T-cell (primary cell): ENCODE measurements around the gene INPP5E. TPM values are rescaled to one million over a fixed set of nuclear protein-coding genes. Genes with fewer than 3 reads are reported as not detected.

Experiments used
- ATAC-seq, 4 experiments: fragments of 200-7000 bp in 3 of 4; fragments of 150-1000 bp in 1 of 4; cut with Tn5 transposase; replicated peaks in 1 of 4; 1 replicate in 3 of 4; 2 replicates in 1 of 4; pipeline ENCODE4 v1.10.0; 2021; ENCODE audit warnings: moderate library complexity in 3 of 4, mild to moderate bottlenecking in 2 of 4, moderate number of reproducible peaks in 1 of 4
- CTCF ChIA-PET, 2 donors: fragments of 300-600 bp; sonication (Branson Sonifier 250); formaldehyde crosslinking; loops; one replicate each; lab custom pipeline; 2022; ENCODE audit warnings: antibody characterized with exemption in 2 of 2; lab: Charles Lee
- POLR2A ChIA-PET, 2 donors: fragments of 300-600 bp; sonication (Branson Sonifier 250); formaldehyde crosslinking; loops; one replicate each; lab custom pipeline; 2022; ENCODE audit warnings: antibody characterized with exemption in 2 of 2; lab: Charles Lee
- DNase-seq, 35 experiments: peaks; one replicate each; pipeline versions ENCODE4 v3.0.0 to v3.0.0-alpha.2; 2013 to 2023
- H3K27ac ChIP-seq: one replicate; pipeline ENCODE4 v1.5.1; 2013; ENCODE audit warnings: low read length
- H3K27me3 ChIP-seq, 2 experiments: replicated peaks in 1 of 2; 1 replicate in 1 of 2; 2 replicates in 1 of 2; pipeline versions ENCODE4 v1.6.1 to v1.7.0; 2013; ENCODE audit warnings: low read length in 1 of 2, mixed read lengths in 1 of 2; ENCODE audit not compliant: control insufficient read depth in 2 of 2, insufficient read depth in 2 of 2; ENCODE audit errors: extremely low read depth in 1 of 2
- H3K36me3 ChIP-seq, 2 donors: 1 replicate in 1 of 2; 2 replicates in 1 of 2; pipeline versions ENCODE4 v1.6.1 to v1.7.0; 2013; ENCODE audit warnings: low read length in 1 of 2; ENCODE audit not compliant: control insufficient read depth in 2 of 2, insufficient read depth in 1 of 2; ENCODE audit errors: extremely low read depth in 1 of 2
- H3K4me1 ChIP-seq, 2 experiments: 1 replicate in 1 of 2; 2 replicates in 1 of 2; pipeline versions ENCODE4 v1.6.1 to v1.7.0; 2013; ENCODE audit warnings: low read length in 2 of 2, mixed read lengths in 1 of 2; ENCODE audit not compliant: insufficient read depth in 2 of 2, control insufficient read depth in 1 of 2; ENCODE audit errors: extremely low read depth in 1 of 2
- H3K4me3 ChIP-seq, 2 donors: 1 replicate in 1 of 2; 2 replicates in 1 of 2; pipeline versions ENCODE4 v1.5.1 to v1.7.0; 2013; ENCODE audit warnings: mild to moderate bottlenecking in 2 of 2, low read length in 1 of 2, moderate library complexity in 1 of 2; ENCODE audit not compliant: control insufficient read depth in 1 of 2; ENCODE audit errors: extremely low read depth in 1 of 2
- H3K9me3 ChIP-seq: 2 replicates; pipeline ENCODE4 v1.7.0; 2013
- H3K27ac Mint-ChIP-seq, 2 donors: one replicate each; pipeline ENCODE4 v1.8.0; 2020 to 2021; ENCODE audit warnings: mild to moderate bottlenecking in 2 of 2, mixed read lengths in 2 of 2
- H3K27me3 Mint-ChIP-seq, 2 donors: one replicate each; pipeline ENCODE4 v1.8.0; 2021 to 2022; ENCODE audit warnings: mixed read lengths in 2 of 2
- H3K36me3 Mint-ChIP-seq: one replicate; pipeline ENCODE4 v1.8.0; 2021; ENCODE audit warnings: mixed read lengths
- H3K4me1 Mint-ChIP-seq, 3 donors: one replicate each; pipeline ENCODE4 v1.8.0; 2020 to 2022; ENCODE audit warnings: mixed read lengths in 3 of 3, mild to moderate bottlenecking in 1 of 3
- H3K4me3 Mint-ChIP-seq, 3 donors: one replicate each; pipeline ENCODE4 v1.8.0; 2020 to 2022; ENCODE audit warnings: mild to moderate bottlenecking in 3 of 3, mixed read lengths in 3 of 3, moderate library complexity in 3 of 3
- H3K9me3 Mint-ChIP-seq, 3 donors: one replicate each; pipeline ENCODE4 v1.8.0; 2020 to 2022; ENCODE audit warnings: mixed read lengths in 3 of 3
- WGBS: methylation state at CpG from one replicate; pipeline ENCODE4 v1.1.5; 2013; ENCODE audit warnings: missing lambda C conversion rate; ENCODE audit not compliant: insufficient coverage; 5-methylcytosine and 5-hydroxymethylcytosine counted together
- total RNA-seq, 35 experiments: library from RNA in 6 of 35; stranded (reverse) in 6 of 35; fragments of 120-200 nt in 1 of 35; gene quantifications; one replicate each; pipeline versions ENCODE4 v1.2.1 to v1.2.4 and lab custom pipeline; 2013 to 2026

INPP5E gene
- total RNA-seq, 5 donors from 2014 or later (not counting 1 experiment from before 2014, with no cell fraction given): 16.5 to 35.5 (median 31.8) TPM

DNA sequence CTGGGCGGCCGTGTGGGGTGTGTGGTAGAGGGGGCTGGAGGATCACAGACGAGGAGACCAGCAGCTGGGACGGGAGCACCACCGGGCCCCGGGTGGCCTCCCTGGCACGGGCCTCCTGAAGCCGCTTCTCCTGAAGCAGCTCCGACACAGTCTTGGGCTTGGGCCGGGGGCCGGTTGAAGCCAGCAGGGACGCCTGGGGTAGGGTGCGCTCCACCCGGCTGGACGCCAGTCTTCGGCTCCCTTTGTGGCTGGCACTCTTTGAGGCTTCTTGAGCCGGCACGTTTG is 60.7 kb downstream of the INPP5E start:
- Mint-ChIP-seq H3K27ac (no peak overlapping the region), H3K9me3 (no peaks in the 10 kb centered on the region), H3K4me1 (peaks cover 0 to 2% (median 0%) of the 10 kb centered on the region in 3 donors), H3K27me3 (no peaks in the 10 kb centered on the region), H3K36me3 (peaks cover 4% of the 10 kb centered on the region), H3K4me3 (no peak overlapping the region)
- ChIA-PET CTCF (no interaction called here), POLR2A (no interaction called here)
- Histone ChIP-seq H3K27me3 (no peaks in the 10 kb centered on the region), H3K4me3 (no peak overlapping the region), H3K9me3 (no peaks in the 10 kb centered on the region), H3K27ac (no peak overlapping the region), H3K4me1 (peaks cover 0 to 1% of the 10 kb centered on the region in 2 experiments), H3K36me3 (peaks cover 24 to 38% of the 10 kb centered on the region in 2 donors)
- WGBS: 96% methylated on average over 8 of the region's 18 CpGs
- DNase-seq (no peak), ATAC-seq (no peak)

Other genes starting within 250 kb of the INPP5E start
- gene LHX3, start 234.7 kb downstream of the INPP5E start, total RNA-seq: under 1 TPM in 2 of 5 donors, not detected in 3; 0.13 to 0.42 TPM
- 10 to 100 TPM; 14.1 to 19.4 (median 17.0) TPM for gene QSOX2, start 194.0 kb downstream of the INPP5E start, total RNA-seq
- under 1 TPM in 4 of 5 donors, not detected in 1; 0.07 to 0.20 (median 0.09) TPM for gene CCDC187, start 135.8 kb downstream of the INPP5E start, total RNA-seq
- 10 to 100 TPM in 2 of 5 donors, 1 to 10 TPM in 3; 8.6 to 11.5 (median 9.7) TPM for gene GPSM1, start 112.3 kb downstream of the INPP5E start, total RNA-seq
- gene DNLZ, start 76.1 kb downstream of the INPP5E start, total RNA-seq: 10 to 100 TPM; 20.4 to 46.8 (median 36.3) TPM
- gene CARD9, start 66.2 kb downstream of the INPP5E start, total RNA-seq: 1 to 10 TPM in 1 of 5 donors, under 1 TPM in 4; 0.43 to 1.4 (median 0.76) TPM
- gene SNAPC4, start 39.7 kb downstream of the INPP5E start, total RNA-seq: 10 to 100 TPM; 10.5 to 15.7 (median 13.3) TPM
- 100 to 1,000 TPM in 1 of 5 donors, 10 to 100 TPM in 4; 57.7 to 103 (median 95.6) TPM for gene ENTR1, start 29.2 kb downstream of the INPP5E start, total RNA-seq
- 10 to 100 TPM; 55.8 to 81.9 (median 65.7) TPM for gene PMPCA, start 29.2 kb downstream of the INPP5E start, total RNA-seq
- gene SEC16A, start 43.2 kb upstream of the INPP5E start, total RNA-seq: 10 to 100 TPM; 76.3 to 99.0 (median 92.4) TPM
- gene NOTCH1, start 106.2 kb upstream of the INPP5E start, total RNA-seq: 10 to 100 TPM; 50.1 to 96.1 (median 84.1) TPM
- 1 to 10 TPM in 3 of 5 donors, under 1 TPM in 2; 0.43 to 1.9 (median 1.1) TPM for gene EGFL7, start 223.1 kb upstream of the INPP5E start, total RNA-seq
- gene AGPAT2, start 247.6 kb upstream of the INPP5E start, total RNA-seq: 10 to 100 TPM in 4 of 5 donors, 1 to 10 TPM in 1; 6.5 to 13.0 (median 12.1) TPM